Loucy (cell line): Measurements from ENCODE around the gene ADAMTS16.

Experiments
- H2AFZ ChIP-seq: fragments of 200-600 bp; sonication (generic); 2 replicates; pipeline ENCODE4 v1.6.0; 2016; ENCODE audit warnings: antibody characterized with exemption, mild to moderate bottlenecking, low read length, moderate library complexity
- H3F3A ChIP-seq: fragments of 200-600 bp; 2 replicates; pipeline ENCODE4 v1.6.0; 2016; ENCODE audit warnings: antibody characterized with exemption, low read depth, mild to moderate bottlenecking
- H3K27me3 ChIP-seq: fragments of 200-600 bp; sonication (generic); 2 replicates; pipeline ENCODE4 v1.6.1; 2014; ENCODE audit warnings: low read length, mild to moderate bottlenecking; ENCODE audit not compliant: insufficient read depth, poor library complexity, severe bottlenecking
- H3K36me3 ChIP-seq: fragments of 200-600 bp; sonication (generic); 2 replicates; pipeline ENCODE4 v1.6.1; 2016; ENCODE audit warnings: low read length; ENCODE audit not compliant: insufficient read depth
- H3K4me1 ChIP-seq: fragments of 200-600 bp; sonication (generic); 2 replicates; pipeline ENCODE4 v1.5.1; 2014; ENCODE audit warnings: low read length, mild to moderate bottlenecking; ENCODE audit not compliant: insufficient read depth, poor library complexity, severe bottlenecking
- H3K4me2 ChIP-seq: fragments of 200-600 bp; sonication (generic); 2 replicates; pipeline ENCODE4 v1.6.0; 2014; ENCODE audit warnings: antibody characterized with exemption, low read length, low read depth, mild to moderate bottlenecking; ENCODE audit not compliant: poor library complexity, severe bottlenecking
- H3K4me3 ChIP-seq: fragments of 200-600 bp; sonication (generic); 2 replicates; pipeline ENCODE4 v1.5.1; 2014; ENCODE audit warnings: low read length, mild to moderate bottlenecking, mixed read lengths; ENCODE audit not compliant: poor library complexity, severe bottlenecking
- H3K79me2 ChIP-seq: fragments of 200-600 bp; sonication (generic); 2 replicates; pipeline ENCODE4 v1.6.1; 2014; ENCODE audit warnings: low read length; ENCODE audit not compliant: insufficient read depth
- H3K9ac ChIP-seq: fragments of 200-600 bp; sonication (generic); 2 replicates; pipeline ENCODE4 v1.6.0; 2014; ENCODE audit warnings: mild to moderate bottlenecking, low read depth, low read length, moderate library complexity; ENCODE audit not compliant: poor library complexity, severe bottlenecking
- H3K9me2 ChIP-seq: fragments of 200-600 bp; sonication (generic); replicated peaks from 2 replicates; pipeline ENCODE4 v1.6.1; 2016; ENCODE audit warnings: low read depth, low read length, mixed read lengths
- H3K9me3 ChIP-seq: fragments of 200-600 bp; sonication (generic); 2 replicates; pipeline ENCODE4 v1.6.1; 2014; ENCODE audit warnings: mild to moderate bottlenecking, antibody characterized with exemption, low read length, low read depth; ENCODE audit not compliant: insufficient read depth
- H4K20me1 ChIP-seq: fragments of 200-600 bp; sonication (generic); 2 replicates; pipeline ENCODE4 v1.6.0; 2014; ENCODE audit warnings: antibody characterized with exemption, low read length, mild to moderate bottlenecking; ENCODE audit not compliant: insufficient read depth, poor library complexity, severe bottlenecking
- EZH2phosphoT487 ChIP-seq: fragments of 200-600 bp; IDR thresholded peaks from 2 replicates; pipeline ENCODE4 v1.6.1; 2018; ENCODE audit warnings: antibody characterized with exemption, mild to moderate bottlenecking, moderate library complexity, borderline replicate concordance
- TF ChIP-seq, protein P1 (sequence below): fragments of 200-600 bp; sonication (generic); conservative IDR thresholded peaks from 2 replicates; pipeline ENCODE4 v1.5.1; 2014; ENCODE audit warnings: mild to moderate bottlenecking, antibody characterized with exemption, low read length

Gene ADAMTS16

DNA sequence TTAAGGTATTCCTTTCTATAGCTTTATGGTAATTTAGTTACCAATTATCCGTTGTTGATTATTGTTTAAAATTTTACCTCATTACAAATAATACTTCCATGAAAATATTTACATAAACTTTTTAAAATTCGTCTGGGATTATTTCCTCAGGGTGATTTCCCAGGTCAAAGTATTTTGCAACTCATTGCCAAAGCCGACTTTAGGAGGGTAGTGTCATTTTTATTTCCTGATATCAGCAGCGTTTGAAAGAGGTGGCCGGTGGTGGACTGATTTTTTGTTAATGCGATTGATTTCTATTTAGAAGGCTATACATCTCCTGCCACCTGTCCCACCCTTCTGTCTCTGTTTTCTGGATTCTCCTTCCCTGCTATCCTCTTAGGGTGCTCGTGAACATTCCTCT is 4.3 kb downstream of the ADAMTS16 start:
- Histone ChIP-seq H3K79me2 (no peaks in the 10 kb centered on the region), H2AFZ (no peak overlapping the region), H3F3A (no peaks in the 10 kb centered on the region), H3K4me3 (no peak overlapping the region), H3K9me3 (no peaks in the 10 kb centered on the region), H3K36me3 (no peaks in the 10 kb centered on the region), H3K27me3 (no peaks in the 10 kb centered on the region), H3K9ac (no peak overlapping the region), H3K4me1 (no peaks in the 10 kb centered on the region), H3K4me2 (no peak overlapping the region), H3K9me2 (no peaks in the 10 kb centered on the region), H4K20me1 (no peaks in the 10 kb centered on the region)
- no peak for TF ChIP-seq EZH2phosphoT487
- TF ChIP-seq, protein P1, sequence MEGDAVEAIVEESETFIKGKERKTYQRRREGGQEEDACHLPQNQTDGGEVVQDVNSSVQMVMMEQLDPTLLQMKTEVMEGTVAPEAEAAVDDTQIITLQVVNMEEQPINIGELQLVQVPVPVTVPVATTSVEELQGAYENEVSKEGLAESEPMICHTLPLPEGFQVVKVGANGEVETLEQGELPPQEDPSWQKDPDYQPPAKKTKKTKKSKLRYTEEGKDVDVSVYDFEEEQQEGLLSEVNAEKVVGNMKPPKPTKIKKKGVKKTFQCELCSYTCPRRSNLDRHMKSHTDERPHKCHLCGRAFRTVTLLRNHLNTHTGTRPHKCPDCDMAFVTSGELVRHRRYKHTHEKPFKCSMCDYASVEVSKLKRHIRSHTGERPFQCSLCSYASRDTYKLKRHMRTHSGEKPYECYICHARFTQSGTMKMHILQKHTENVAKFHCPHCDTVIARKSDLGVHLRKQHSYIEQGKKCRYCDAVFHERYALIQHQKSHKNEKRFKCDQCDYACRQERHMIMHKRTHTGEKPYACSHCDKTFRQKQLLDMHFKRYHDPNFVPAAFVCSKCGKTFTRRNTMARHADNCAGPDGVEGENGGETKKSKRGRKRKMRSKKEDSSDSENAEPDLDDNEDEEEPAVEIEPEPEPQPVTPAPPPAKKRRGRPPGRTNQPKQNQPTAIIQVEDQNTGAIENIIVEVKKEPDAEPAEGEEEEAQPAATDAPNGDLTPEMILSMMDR = no peak

DNA sequence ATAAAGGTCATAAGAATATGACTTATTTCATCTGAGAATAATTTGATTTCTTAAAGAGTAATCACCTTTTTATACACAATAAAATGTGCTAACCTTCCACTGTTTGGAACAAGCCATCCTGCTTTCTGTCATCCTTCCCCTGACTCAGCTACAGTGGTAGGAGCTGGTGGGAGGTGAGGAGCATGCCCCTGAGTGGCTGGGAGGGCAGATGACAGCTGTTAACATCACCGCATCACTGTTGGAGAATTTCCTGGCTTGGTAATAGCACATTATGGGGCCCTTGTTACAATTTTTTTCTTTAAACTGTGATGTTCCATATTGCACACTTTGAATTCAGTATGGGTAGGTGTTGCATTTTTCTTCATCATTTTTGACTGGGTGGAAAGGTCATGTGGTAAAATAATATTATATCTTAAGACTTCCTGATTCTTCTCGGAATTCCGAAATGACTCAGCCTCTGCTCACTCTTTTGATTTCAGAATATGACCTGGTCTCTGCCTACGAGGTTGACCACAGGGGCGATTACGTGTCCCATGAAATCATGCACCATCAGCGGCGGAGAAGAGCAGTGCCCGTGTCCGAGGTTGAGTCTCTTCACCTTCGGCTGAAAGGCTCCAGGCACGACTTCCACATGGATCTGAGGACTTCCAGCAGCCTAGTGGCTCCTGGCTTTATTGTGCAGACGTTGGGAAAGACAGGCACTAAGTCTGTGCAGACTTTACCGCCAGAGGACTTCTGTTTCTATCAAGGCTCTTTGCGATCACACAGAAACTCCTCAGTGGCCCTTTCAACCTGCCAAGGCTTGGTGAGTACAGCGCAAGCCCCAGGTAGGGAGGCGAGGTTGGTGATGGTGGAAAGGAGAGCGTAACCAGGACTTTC is 5.8 kb downstream of the ADAMTS16 start:
- Histone ChIP-seq H3F3A (no peaks in the 10 kb centered on the region), H3K9ac (no peak overlapping the region), H3K9me2 (no peaks in the 10 kb centered on the region), H3K79me2 (no peaks in the 10 kb centered on the region), H3K36me3 (no peaks in the 10 kb centered on the region), H4K20me1 (no peaks in the 10 kb centered on the region), H3K4me2 (no peak overlapping the region), H3K9me3 (no peaks in the 10 kb centered on the region), H3K4me3 (no peak overlapping the region), H3K4me1 (no peaks in the 10 kb centered on the region), H3K27me3 (no peaks in the 10 kb centered on the region), H2AFZ (no peak overlapping the region)
- TF ChIP-seq EZH2phosphoT487 = no peak
- TF ChIP-seq, protein P1 = no peak

DNA sequence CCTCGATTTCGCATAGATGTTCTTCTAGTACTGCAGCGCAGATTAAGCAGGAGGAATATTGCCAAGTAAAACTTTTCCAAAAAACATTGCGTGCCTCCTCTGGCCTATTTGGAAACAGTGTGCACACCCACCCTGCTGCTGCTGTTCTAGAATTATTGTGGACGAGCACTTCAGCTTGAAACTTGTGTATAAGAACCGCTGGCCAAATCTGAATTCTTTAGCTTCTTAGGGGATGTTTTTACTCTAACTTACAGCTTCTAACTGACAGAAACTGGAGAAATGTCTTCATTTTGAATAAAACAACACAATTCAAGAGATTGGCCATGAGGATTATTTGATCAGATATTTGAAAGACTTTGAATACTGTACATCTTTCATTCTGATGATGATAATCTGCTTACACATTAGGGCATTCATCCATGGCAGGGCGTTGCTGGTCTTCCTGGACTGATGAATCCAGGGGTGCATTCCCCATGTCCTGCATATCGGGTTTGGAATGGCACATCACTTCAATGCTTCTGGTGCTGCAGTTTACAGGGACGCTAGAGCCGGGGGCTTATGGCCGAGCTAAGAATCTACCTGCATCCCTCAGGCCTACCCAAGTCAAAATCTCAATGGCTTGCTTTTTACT is 6.5 kb downstream of the ADAMTS16 start:
- H2AFZ ChIP-seq = no peak overlapping the region
- no peak overlapping the region for H3K4me3 ChIP-seq

More for the DNA sequence above, 6.5 kb downstream of the ADAMTS16 start:
- H3K79me2 ChIP-seq = no peaks in the 10 kb centered on the region
- H3K4me2 ChIP-seq = no peak overlapping the region
- H3K36me3 ChIP-seq = no peaks in the 10 kb centered on the region
- H3K4me1 ChIP-seq = no peaks in the 10 kb centered on the region
- H3K9me2 ChIP-seq = no peaks in the 10 kb centered on the region
- H4K20me1 ChIP-seq = no peaks in the 10 kb centered on the region
- H3K9me3 ChIP-seq = no peaks in the 10 kb centered on the region
- H3F3A ChIP-seq = no peaks in the 10 kb centered on the region
- no peaks in the 10 kb centered on the region for H3K27me3 ChIP-seq
- TF ChIP-seq, protein P1 = no peak
- H3K9ac ChIP-seq = no peak overlapping the region
